HCT116 (cell line): Measurements from ENCODE around the gene RSAD1. TPM values are rescaled to one million over a fixed set of nuclear protein-coding genes. Genes with fewer than 3 reads are reported as not detected.

Source experiments
- ATAC-seq: fragments of 200-7000 bp; cut with Tn5 transposase; 2 replicates; pipeline ENCODE4 v1.9.1; 2020; ENCODE audit warnings: mild to moderate bottlenecking, moderate library complexity
- BruUV-seq: library from RNA; stranded (reverse); fragments of 400-500 nt; replicated peaks from 2 replicates; lab custom pipeline; 2021; lab: Mats Ljungman, UMichigan
- CTCF ChIA-PET: fragments of 300-600 bp; sonication (Branson Sonifier 250); formaldehyde crosslinking; loops from one replicate; lab custom pipeline; 2021; ENCODE audit warnings: antibody characterized with exemption; lab: Charles Lee
- POLR2A ChIA-PET: fragments of 300-600, 350-600 bp; sonication (Branson Sonifier 250); formaldehyde crosslinking; loops from one replicate; lab custom pipeline; 2021; ENCODE audit warnings: antibody characterized with exemption; lab: Charles Lee
- RAD21 ChIA-PET, 2 experiments: fragments of 300-600 bp; sonication (Branson Sonifier 250); formaldehyde crosslinking; loops; one replicate each; lab custom pipeline; 2023; ENCODE audit warnings: low total read pairs in 2 of 2; ENCODE audit not compliant: uncharacterized antibody in 2 of 2, unreplicated experiment in 2 of 2, low non-redundant PET in 1 of 2; lab: Charles Lee
- DNase-seq: peaks from one replicate; pipeline ENCODE4 v3.0.0-alpha.2; 2010; ENCODE audit warnings: low read depth, low spot score
- H2AFZ ChIP-seq: fragments of 200-600 bp; shearing (Covaris generic), sonication (generic); 2 replicates; pipeline ENCODE4 v1.6.1; 2017; ENCODE audit warnings: low read depth, mixed run types, mixed read lengths, antibody characterized with exemption, low read length; ENCODE audit not compliant: poor library complexity, severe bottlenecking
- H3K27ac ChIP-seq: 2 replicates; pipeline ENCODE4 v1.5.1; 2012; ENCODE audit warnings: low read depth, low read length
- H3K27me3 ChIP-seq: fragments of 200-600 bp; sonication (generic); 2 replicates; pipeline ENCODE4 v1.6.1; 2016; ENCODE audit warnings: mixed run types, low read length, mixed read lengths; ENCODE audit not compliant: insufficient read depth
- H3K36me3 ChIP-seq, 2 experiments: fragments of 200-500 bp in 1 of 2; fragments of 200-600 bp in 1 of 2; sonication (Bioruptor generic) in 1 of 2; sonication (generic) in 1 of 2; 2 replicates each; pipeline versions ENCODE4 v1.5.1 to v1.6.1; 2014 to 2016; ENCODE audit warnings: low read length in 2 of 2, inconsistent platforms in 1 of 2, mixed read lengths in 1 of 2, mixed run types in 1 of 2; ENCODE audit not compliant: insufficient read depth in 2 of 2, control insufficient read depth in 1 of 2
- H3K4me1 ChIP-seq, 2 experiments: fragments of 200-600 bp in 1 of 2; sonication (generic) in 1 of 2; 2 replicates each; pipeline versions ENCODE4 v1.5.1 to v1.6.1; 2012 to 2017; ENCODE audit warnings: low read length in 2 of 2, inconsistent platforms in 1 of 2, mild to moderate bottlenecking in 1 of 2, mixed read lengths in 1 of 2, mixed run types in 1 of 2, moderate library complexity in 1 of 2; ENCODE audit not compliant: insufficient read depth in 2 of 2, control insufficient read depth in 1 of 2
- H3K4me2 ChIP-seq: fragments of 200-600 bp; sonication (generic); 2 replicates; pipeline ENCODE4 v1.6.1; 2017; ENCODE audit warnings: mixed run types, low read length, mixed read lengths
- H3K4me3 ChIP-seq, 2 experiments: fragments of 200-600 bp in 1 of 2; sonication (generic) in 1 of 2; replicated peaks in 1 of 2; 2 replicates each; pipeline ENCODE4 v1.5.1; 2011 to 2016; ENCODE audit warnings: low read length in 2 of 2, control low read depth in 1 of 2, low read depth in 1 of 2, mild to moderate bottlenecking in 1 of 2, mixed read lengths in 1 of 2, mixed run types in 1 of 2
- H3K79me2 ChIP-seq: fragments of 200-600 bp; sonication (generic); 2 replicates; pipeline ENCODE4 v1.6.1; 2017; ENCODE audit warnings: mild to moderate bottlenecking, mixed run types, low read length, moderate library complexity, mixed read lengths; ENCODE audit not compliant: insufficient read depth
- H3K9ac ChIP-seq: fragments of 200-600 bp; sonication (generic); 2 replicates; pipeline ENCODE4 v1.6.1; 2016; ENCODE audit warnings: low read length, mixed read lengths
- H3K9me2 ChIP-seq: fragments of 200-600 bp; sonication (generic), shearing (Covaris generic); 2 replicates; pipeline ENCODE4 v1.6.1; 2017; ENCODE audit warnings: mixed run types, mild to moderate bottlenecking, moderate library complexity; ENCODE audit not compliant: insufficient read depth
- H3K9me3 ChIP-seq, 2 experiments: fragments of 200-500 bp in 1 of 2; fragments of 200-600 bp in 1 of 2; sonication (Bioruptor generic) in 1 of 2; sonication (generic) in 1 of 2; 2 replicates each; pipeline ENCODE4 v1.6.1; 2014 to 2017; ENCODE audit warnings: low read length in 2 of 2, mixed read lengths in 2 of 2, inconsistent platforms in 1 of 2, low read depth in 1 of 2, mild to moderate bottlenecking in 1 of 2, mixed run types in 1 of 2, moderate library complexity in 1 of 2; ENCODE audit not compliant: control insufficient read depth in 1 of 2, insufficient read depth in 1 of 2
- H4K20me1 ChIP-seq: fragments of 200-600 bp; sonication (generic), shearing (Covaris generic); 2 replicates; pipeline ENCODE4 v1.6.1; 2017; ENCODE audit warnings: mixed run types, mild to moderate bottlenecking, moderate library complexity; ENCODE audit not compliant: insufficient read depth
- CBX3 ChIP-seq: IDR thresholded peaks from 2 replicates; pipeline ENCODE4 v1.6.1; 2012; ENCODE audit warnings: low read depth
- CEBPB ChIP-seq: IDR thresholded peaks from 2 replicates; pipeline ENCODE4 v1.6.1; 2012; ENCODE audit warnings: low read depth
- CTCF ChIP-seq, 3 experiments: fragments of 200-600 bp in 1 of 3; sonication (generic) in 1 of 3; IDR thresholded peaks in 2 of 3; conservative IDR thresholded peaks in 1 of 3; 2 replicates each; pipeline ENCODE4 v1.5.1; 2012 to 2017; ENCODE audit warnings: low read depth in 2 of 3, low read length in 2 of 3, antibody characterized with exemption in 1 of 3, borderline replicate concordance in 1 of 3, control low read depth in 1 of 3, mild to moderate bottlenecking in 1 of 3, mixed read lengths in 1 of 3, mixed run types in 1 of 3, moderate library complexity in 1 of 3; ENCODE audit not compliant: insufficient read depth in 1 of 3
- EGR1 ChIP-seq: IDR thresholded peaks from 2 replicates; pipeline ENCODE4 v1.6.1; 2012; ENCODE audit warnings: low read depth
- ELF1 ChIP-seq: IDR thresholded peaks from 2 replicates; pipeline ENCODE4 v1.6.1; 2012; ENCODE audit warnings: low read depth, borderline replicate concordance
- EZH2 ChIP-seq: fragments of 200-600 bp; sonication (generic); IDR thresholded peaks from 2 replicates; pipeline ENCODE4 v1.6.1; 2017; ENCODE audit warnings: antibody characterized with exemption, mixed run types
- EZH2phosphoT487 ChIP-seq: fragments of 200-600 bp; IDR thresholded peaks from 2 replicates; pipeline ENCODE4 v1.6.1; 2018; ENCODE audit warnings: antibody characterized with exemption, borderline replicate concordance
- FOSL1 ChIP-seq: IDR thresholded peaks from 2 replicates; pipeline ENCODE4 v1.6.1; 2012; ENCODE audit warnings: low read depth
- JUND ChIP-seq: IDR thresholded peaks from 2 replicates; pipeline ENCODE4 v1.6.1; 2012
- MAX ChIP-seq: IDR thresholded peaks from 2 replicates; pipeline ENCODE4 v1.6.1; 2012
- POLR2A ChIP-seq: IDR thresholded peaks from 2 replicates; pipeline ENCODE4 v1.7.0; 2011; ENCODE audit warnings: borderline replicate concordance; ENCODE audit not compliant: insufficient read depth, insufficient read length; ENCODE audit errors: extremely low read depth
- POLR2AphosphoS5 ChIP-seq: IDR thresholded peaks from 2 replicates; pipeline ENCODE4 v1.6.1; 2011; ENCODE audit warnings: mild to moderate bottlenecking, low read depth, low read length, moderate library complexity
- REST ChIP-seq: IDR thresholded peaks from 2 replicates; pipeline ENCODE4 v1.6.1; 2012; ENCODE audit warnings: low read depth
- SIN3A ChIP-seq: IDR thresholded peaks from 2 replicates; pipeline ENCODE4 v1.6.1; 2012; ENCODE audit warnings: low read depth
- SP1 ChIP-seq: IDR thresholded peaks from 2 replicates; pipeline ENCODE4 v1.6.1; 2012; ENCODE audit warnings: low read depth
- SRF ChIP-seq: IDR thresholded peaks from 2 replicates; pipeline ENCODE4 v1.6.1; 2012; ENCODE audit warnings: low read depth
- TCF7L2 ChIP-seq: IDR thresholded peaks from 2 replicates; pipeline ENCODE4 v1.7.0; 2011; ENCODE audit warnings: borderline replicate concordance, inconsistent platforms; ENCODE audit not compliant: insufficient read depth, insufficient read length; ENCODE audit errors: extremely low read depth
- ZBTB33 ChIP-seq: IDR thresholded peaks from 2 replicates; pipeline ENCODE4 v1.6.1; 2011; ENCODE audit warnings: mild to moderate bottlenecking, low read length, moderate library complexity; ENCODE audit not compliant: insufficient replicate concordance; ENCODE audit errors: extremely low read depth
- ZFX ChIP-seq: fragments of 450-650 bp; IDR thresholded peaks from 2 replicates; pipeline ENCODE4 v1.6.1; 2017
- intact Hi-C: fragments of 100-400 bp; cut with micrococcal nuclease; formaldehyde crosslinking; loops from 2 replicates; pipeline ENCODE4 v1.10.0; 2022
- total RNA-seq: library from RNA; stranded (reverse); gene quantifications from one replicate; pipeline ENCODE4 v1.2.1, GENCODE V29; 2021; ENCODE audit not compliant: unreplicated experiment

RSAD1 gene
- total RNA-seq, 1 experiment from 2014 or later: 82.7 TPM

- TF ChIP-seq TCF7L2 (no peak), SIN3A (no peak), ELF1 (no peak), CTCF (IDR thresholded peaks at IDR 0.05 in 2 of 3, conservative IDR thresholded peaks at IDR 0.05 in 1 of 3; ENCODE audit: borderline replicate concordance in 1 of 3, insufficient read depth in 1 of 3, low read depth in 2 of 3, low read length in 2 of 3) (no peak), ZFX (no peak), CBX3 (no peak), POLR2A (no peak), POLR2AphosphoS5 (no peak; the same call in 1 of the 2 replicates), SRF (no peak), MAX (no peak), ZBTB33 (no peak), SP1 (no peak), FOSL1 (no peak), EGR1 (no peak), EZH2 (no peak), REST (no peak), JUND (no peak), CEBPB (no peak), EZH2phosphoT487 (no peak)
- Histone ChIP-seq H3K79me2 (peaks cover 19% of the 10 kb centered on the region), H4K20me1 (no peaks in the 10 kb centered on the region), H3K4me1 (peaks cover 13 to 28% of the 10 kb centered on the region in 2 experiments), H2AFZ (no peak overlapping the region), H3K36me3 (peaks cover 2 to 9% of the 10 kb centered on the region in 2 experiments; a peak in 2 of 4 replicates), H3K4me3 (no peak overlapping the region), H3K9me3 (no peaks in the 10 kb centered on the region), H3K9me2 (no peaks in the 10 kb centered on the region), H3K9ac (no peak overlapping the region), H3K4me2 (no peak overlapping the region), H3K27ac (no peak overlapping the region), H3K27me3 (no peaks in the 10 kb centered on the region)
- no TSS peak for BruUV-seq
- RAD21 ChIA-PET: no interaction called here
- POLR2A ChIA-PET: interaction anchor here (0.6 kb wide), 1 partner anchor 232 kb away, joined by 3 read pairs; no protein-coding TSS in a partner anchor
- no peak for ATAC-seq
- CTCF ChIA-PET: no interaction called here
- intact Hi-C loops: no loop called here
- no peak for DNase-seq
Measured at GRCh38 chr17:50476545-50477315, 1.9 kb upstream of the RSAD1 start.
